ENCODE data around the gene ERMP1.

ERMP1 gene

GRCh38 chr9:5843794-5844471, 11.0 kb upstream of the ERMP1 start:
- TF ChIP-seq GATA1 (IDR thresholded peaks at IDR 0.05; ENCODE audit: low read depth, low read length) (no peak), POLR2A (IDR thresholded peaks at IDR 0.05; ENCODE audit: low read length) (no peak)
- no peak for DNase-seq

GRCh38 chr9:5842929-5843793, 10.2 kb upstream of the ERMP1 start:
- TF ChIP-seq GATA1 (IDR thresholded peaks at IDR 0.05; ENCODE audit: low read depth, low read length) = no peak
- TF ChIP-seq POLR2A (IDR thresholded peaks at IDR 0.05; ENCODE audit: low read length) = no peak
- DNase-seq = no peak

DNA sequence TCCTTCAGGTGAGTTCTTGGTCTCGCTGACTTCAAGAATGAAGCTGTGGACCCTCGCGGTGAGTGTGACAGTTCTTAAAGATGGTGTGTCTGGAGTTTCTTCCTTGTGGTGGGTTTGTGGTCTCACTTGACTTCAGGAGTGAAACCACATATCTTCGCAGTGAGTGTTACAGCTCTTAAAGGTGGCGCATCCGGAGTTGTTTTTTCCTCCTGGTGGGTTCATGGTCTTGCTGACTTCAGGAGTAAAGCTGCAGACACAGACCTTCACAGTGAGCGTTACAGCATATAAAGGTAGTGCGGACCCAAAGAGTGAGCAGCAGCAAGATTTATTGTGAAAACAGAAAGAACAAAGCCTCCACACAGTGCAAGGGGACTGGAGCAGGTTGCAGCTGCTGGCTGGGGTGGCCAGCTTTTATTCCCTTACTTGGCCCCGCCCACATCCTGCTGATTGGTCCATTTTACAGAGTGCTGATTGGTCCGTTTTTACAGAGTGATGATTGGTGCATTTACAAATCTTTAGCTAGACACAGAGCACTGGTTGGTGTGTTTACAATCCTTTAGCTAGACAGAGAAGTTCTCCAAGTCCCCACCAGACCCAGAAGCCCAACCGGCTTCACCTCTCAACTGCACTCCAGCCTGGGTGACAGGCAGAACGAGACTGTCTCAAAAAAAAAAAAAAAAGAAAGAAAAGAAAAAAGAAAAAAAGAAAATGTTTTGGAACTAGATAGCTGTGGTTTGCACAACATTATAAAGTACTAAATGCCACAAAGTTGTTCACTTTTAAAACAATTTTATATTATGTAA, 9.1 kb upstream of the ERMP1 start:
- TF ChIP-seq POLR2A (IDR thresholded peaks at IDR 0.05; ENCODE audit: low read length) = no peak
- no peak for TF ChIP-seq GATA1 (IDR thresholded peaks at IDR 0.05; ENCODE audit: low read depth, low read length)
- peak; percentile 18 to 26 for DNase-seq

DNA sequence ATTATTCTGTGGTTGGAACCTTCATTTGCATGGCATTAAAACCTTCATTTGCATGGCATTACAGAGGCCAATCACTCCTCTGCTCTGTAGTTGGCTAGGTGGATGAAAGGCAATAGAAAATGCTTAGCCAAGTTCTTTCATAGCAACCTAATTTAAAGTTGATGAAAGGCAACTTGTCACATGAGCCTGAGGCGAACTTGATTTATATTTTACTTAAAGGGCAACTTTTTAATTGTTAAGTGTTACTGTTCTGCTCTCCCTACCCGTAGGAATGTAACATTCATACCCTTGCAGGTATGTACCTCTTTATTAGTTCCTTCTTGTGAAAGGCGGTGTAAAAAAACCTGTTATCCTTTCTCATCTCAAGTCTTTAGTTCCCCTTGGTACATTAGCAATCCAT, 7.9 kb upstream of the ERMP1 start:
- no peak for DNase-seq
- TF ChIP-seq GATA1 (IDR thresholded peaks at IDR 0.05; ENCODE audit: low read depth, low read length) = no peak
- no peak for TF ChIP-seq POLR2A (IDR thresholded peaks at IDR 0.05; ENCODE audit: low read length)

DNA sequence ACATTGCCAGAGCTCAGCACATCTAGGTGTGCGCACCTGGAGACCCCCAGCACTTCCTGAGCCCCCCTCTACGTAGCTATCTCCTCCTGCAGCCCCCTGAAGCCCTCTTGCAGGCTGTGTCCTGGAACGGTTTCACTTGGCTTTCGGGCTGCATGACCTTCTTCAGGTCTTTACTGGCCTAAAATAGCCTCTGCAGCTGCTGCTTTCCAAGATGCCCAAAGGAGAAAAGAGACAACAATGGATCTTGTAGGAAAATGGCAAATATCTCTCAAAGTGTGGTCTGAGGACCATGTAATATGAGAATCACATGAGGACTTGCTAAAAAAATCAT, 6.6 kb upstream of the ERMP1 start:
- TF ChIP-seq GATA1 (IDR thresholded peaks at IDR 0.05; ENCODE audit: low read depth, low read length) = no peak
- no peak for TF ChIP-seq POLR2A (IDR thresholded peaks at IDR 0.05; ENCODE audit: low read length)

GRCh38 chr9:5838884-5839571, 6.1 kb upstream of the ERMP1 start:
- peak; percentile 33 to 58 for DNase-seq
- no peak for TF ChIP-seq POLR2A (IDR thresholded peaks at IDR 0.05; ENCODE audit: low read length)
- no peak for TF ChIP-seq GATA1 (IDR thresholded peaks at IDR 0.05; ENCODE audit: low read depth, low read length)

More for the DNA sequence above, 6.6 kb upstream of the ERMP1 start:
- no peak for DNase-seq

DNA sequence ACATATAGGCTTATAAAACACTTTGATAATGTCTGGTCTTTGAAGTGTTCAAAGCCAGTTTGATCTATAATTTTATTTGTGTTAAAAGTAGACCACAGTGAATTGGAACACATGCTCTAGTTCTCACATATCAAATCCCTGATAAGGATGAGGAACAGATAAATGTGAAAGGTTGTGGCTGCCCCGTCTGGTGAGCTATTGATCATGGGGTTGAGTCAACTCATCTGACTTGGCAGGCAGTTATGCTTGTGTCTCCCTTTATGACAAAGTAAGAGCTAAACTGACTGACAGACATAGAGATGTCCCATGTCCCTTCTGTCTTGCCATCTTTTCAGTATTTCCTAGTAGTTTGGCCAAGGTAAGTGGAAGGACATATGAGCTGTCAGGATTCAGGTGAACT, 2.9 kb upstream of the ERMP1 start:
- no peak for TF ChIP-seq GATA1 (IDR thresholded peaks at IDR 0.05; ENCODE audit: low read depth, low read length)
- no peak for TF ChIP-seq POLR2A (IDR thresholded peaks at IDR 0.05; ENCODE audit: low read length)
- DNase-seq = peak; percentile 12 to 20

- no peak for DNase-seq
Measured at GRCh38 chr9:5834214-5834613, 1.3 kb upstream of the ERMP1 start.

DNA sequence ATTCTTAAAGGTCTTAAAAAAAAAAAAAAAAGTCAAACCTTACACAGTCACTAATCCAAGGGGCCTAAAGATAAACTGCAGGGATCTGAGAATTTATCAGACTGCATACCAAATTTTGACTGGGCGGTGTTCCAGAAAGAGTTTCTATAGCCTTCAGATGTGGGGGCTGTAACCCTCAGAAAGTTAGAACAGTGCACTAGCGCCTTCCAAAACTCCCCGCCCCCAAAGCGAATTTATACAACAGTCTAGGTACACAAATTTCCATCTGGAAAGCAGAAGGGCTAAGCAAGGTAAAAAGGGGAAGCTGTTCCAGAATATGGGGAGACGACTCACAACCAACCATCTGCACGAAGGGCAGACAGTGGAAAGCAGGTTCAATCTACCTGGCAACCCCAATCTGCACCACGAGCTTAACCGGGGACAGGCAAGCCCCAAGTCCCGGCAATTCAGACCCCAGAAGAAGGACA, 813 bp downstream of the ERMP1 start:
- TF ChIP-seq GATA1 (IDR thresholded peaks at IDR 0.05; ENCODE audit: low read depth, low read length) = no peak
- no peak for TF ChIP-seq POLR2A (IDR thresholded peaks at IDR 0.05; ENCODE audit: low read length)

More at GRCh38 chr9:5834214-5834613, 1.3 kb upstream of the ERMP1 start:
- TF ChIP-seq GATA1 (IDR thresholded peaks at IDR 0.05; ENCODE audit: low read depth, low read length) (no peak), POLR2A (IDR thresholded peaks at IDR 0.05; ENCODE audit: low read length) (no peak)

GRCh38 chr9:5825895-5826622, 6.9 kb downstream of the ERMP1 start:
- TF ChIP-seq GATA1 (IDR thresholded peaks at IDR 0.05; ENCODE audit: low read depth, low read length) (no peak), POLR2A (IDR thresholded peaks at IDR 0.05; ENCODE audit: low read length) (no peak)
- peak; percentile 26 to 72 for DNase-seq

More for the DNA sequence above, 813 bp downstream of the ERMP1 start:
- peak; percentile 52 to 54 for DNase-seq

- DNase-seq = peak in 1 of 2 experiments; percentile 13
- TF ChIP-seq POLR2A (IDR thresholded peaks at IDR 0.05; ENCODE audit: low read length) (no peak), GATA1 (IDR thresholded peaks at IDR 0.05; ENCODE audit: low read depth, low read length) (no peak)
Measured at GRCh38 chr9:5825223-5825622, 7.7 kb downstream of the ERMP1 start.

- no peak for DNase-seq
- no peak for TF ChIP-seq GATA1 (IDR thresholded peaks at IDR 0.05; ENCODE audit: low read depth, low read length)
- no peak for TF ChIP-seq POLR2A (IDR thresholded peaks at IDR 0.05; ENCODE audit: low read length)
Measured at GRCh38 chr9:5820425-5820824, 12.5 kb downstream of the ERMP1 start.

DNA sequence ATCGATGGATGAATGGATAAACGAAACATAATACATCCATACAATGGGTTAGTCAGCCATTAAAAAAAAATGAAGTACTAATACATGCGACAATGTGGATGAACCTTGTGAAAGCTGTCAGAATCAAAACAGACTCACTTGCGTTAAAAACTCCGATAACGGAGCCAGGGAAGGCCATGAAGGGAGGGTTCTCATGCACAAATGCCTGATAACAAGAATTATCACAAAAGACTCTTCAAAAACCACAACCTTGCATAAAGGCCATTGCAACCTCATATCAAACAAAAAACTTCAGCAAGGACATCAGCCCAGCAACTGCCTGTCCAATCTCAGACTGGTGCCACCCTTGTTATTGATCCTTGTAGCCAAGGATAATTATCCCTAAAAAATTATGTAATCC, 13.7 kb downstream of the ERMP1 start:
- TF ChIP-seq GATA1 (IDR thresholded peaks at IDR 0.05; ENCODE audit: low read depth, low read length) (no peak), POLR2A (IDR thresholded peaks at IDR 0.05; ENCODE audit: low read length) (no peak)

More for the DNA sequence above, 13.7 kb downstream of the ERMP1 start:
- DNase-seq = peak; percentile 11 to 59

All from erythroblast (primary cell).